Measurements from ENCODE around the gene FNDC8.

Gene FNDC8

GRCh38 chr17:35121315-35121714 lies at the start of gene FNDC8:
TSS of gene FNDC8 (plus strand) at chr17:35121615. CDS start at chr17:35121694, 79 bp downstream.
- no peak for TF ChIP-seq CTCF (IDR thresholded peaks at IDR 0.05; ENCODE audit: control extremely low read depth, extremely low read depth, low read depth, missing control alignments)
- ChIA-PET POLR2A (interaction anchor here (0.5 kb wide), 1 partner anchor 10 kb away, joined by 3 read pairs; no protein-coding TSS in a partner anchor), CTCF (interaction anchor here (2.1 to 7.2 kb wide), 4 partner anchors 10 to 579 kb away, joined by 6 to 155 read pairs (median 22); no protein-coding TSS in a partner anchor)
- no peak for DNase-seq (ENCODE audit: extremely low spot score)

- no peak for DNase-seq (ENCODE audit: extremely low spot score)
- no peak for TF ChIP-seq CTCF (IDR thresholded peaks at IDR 0.05; ENCODE audit: control extremely low read depth, extremely low read depth, low read depth, missing control alignments)
- CTCF ChIA-PET, result interaction anchor here (0.9 to 3.5 kb wide), 2 partner anchors 10 to 17 kb away, joined by 3 to 11 read pairs; no protein-coding TSS in a partner anchor
- POLR2A ChIA-PET, result no interaction called here
Measured at GRCh38 chr17:35073183-35073790, 48.1 kb upstream of the FNDC8 start.

- CTCF ChIA-PET, result interaction anchor here (1.5 to 2.1 kb wide), 3 partner anchors 10 to 68 kb away, joined by 3 to 9 read pairs (median 9); no protein-coding TSS in a partner anchor
- POLR2A ChIA-PET, result interaction anchor here (0.6 kb wide), 1 partner anchor 11 kb away, joined by 8 read pairs; the partner anchor contains the start of gene RFFL
- no peak for TF ChIP-seq CTCF (IDR thresholded peaks at IDR 0.05; ENCODE audit: control extremely low read depth, extremely low read depth, low read depth, missing control alignments)
- no peak for DNase-seq (ENCODE audit: extremely low spot score)
Measured at GRCh38 chr17:35073991-35074627, 47.3 kb upstream of the FNDC8 start.

GRCh38 chr17:35074711-35075707 lies 46.4 kb upstream of the FNDC8 start:
- ChIA-PET POLR2A (interaction anchor here (0.6 kb wide), 1 partner anchor 12 kb away, joined by 8 read pairs; the partner anchor contains the start of gene RFFL), CTCF (interaction anchor here (0.6 to 2.1 kb wide), 5 partner anchors 9 to 69 kb away, joined by 3 to 9 read pairs (median 4); no protein-coding TSS in a partner anchor)
- no peak for DNase-seq (ENCODE audit: extremely low spot score)
- TF ChIP-seq CTCF (IDR thresholded peaks at IDR 0.05; ENCODE audit: control extremely low read depth, extremely low read depth, low read depth, missing control alignments), result no peak

- CTCF ChIA-PET, result interaction anchor here (0.9 to 5.1 kb wide), 6 partner anchors 9 to 77 kb away, joined by 3 to 29 read pairs (median 4); partner anchors contain the start of gene RFFL
- no peak for DNase-seq (ENCODE audit: extremely low spot score)
- no peak for TF ChIP-seq CTCF (IDR thresholded peaks at IDR 0.05; ENCODE audit: control extremely low read depth, extremely low read depth, low read depth, missing control alignments)
- POLR2A ChIA-PET, result interaction anchor here (1.4 kb wide), 1 partner anchor 12 kb away, joined by 8 read pairs; the partner anchor contains the start of gene RFFL
Measured at GRCh38 chr17:35076874-35077273, 44.5 kb upstream of the FNDC8 start.

Data from GM10248 (cell line).